ENCODE data around the gene VEPH1.

DNA sequence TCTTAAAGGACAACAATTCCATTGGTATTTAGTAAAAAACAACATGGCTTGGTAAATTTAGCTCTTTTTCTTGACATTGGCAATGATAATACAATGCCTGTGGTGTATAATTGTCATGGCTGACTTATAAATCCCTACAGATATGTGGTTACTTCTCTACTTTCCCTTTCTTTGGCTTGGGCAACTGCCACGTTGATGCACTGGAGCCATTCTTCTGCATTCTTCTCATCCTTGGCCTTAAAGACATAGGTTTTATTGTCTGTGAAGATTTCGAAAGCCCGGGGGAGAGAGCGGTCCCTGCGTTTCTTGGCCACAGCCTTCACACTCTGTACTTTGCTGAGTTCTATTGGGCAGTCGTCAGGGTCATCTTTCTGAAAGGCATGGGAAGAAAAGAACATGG is 242.2 kb downstream of the VEPH1 start:
- no peak for TF ChIP-seq TAF1 (IDR thresholded peaks at IDR 0.05; ENCODE audit: borderline replicate concordance, low read depth, low read length)
- TF ChIP-seq, protein P1, sequence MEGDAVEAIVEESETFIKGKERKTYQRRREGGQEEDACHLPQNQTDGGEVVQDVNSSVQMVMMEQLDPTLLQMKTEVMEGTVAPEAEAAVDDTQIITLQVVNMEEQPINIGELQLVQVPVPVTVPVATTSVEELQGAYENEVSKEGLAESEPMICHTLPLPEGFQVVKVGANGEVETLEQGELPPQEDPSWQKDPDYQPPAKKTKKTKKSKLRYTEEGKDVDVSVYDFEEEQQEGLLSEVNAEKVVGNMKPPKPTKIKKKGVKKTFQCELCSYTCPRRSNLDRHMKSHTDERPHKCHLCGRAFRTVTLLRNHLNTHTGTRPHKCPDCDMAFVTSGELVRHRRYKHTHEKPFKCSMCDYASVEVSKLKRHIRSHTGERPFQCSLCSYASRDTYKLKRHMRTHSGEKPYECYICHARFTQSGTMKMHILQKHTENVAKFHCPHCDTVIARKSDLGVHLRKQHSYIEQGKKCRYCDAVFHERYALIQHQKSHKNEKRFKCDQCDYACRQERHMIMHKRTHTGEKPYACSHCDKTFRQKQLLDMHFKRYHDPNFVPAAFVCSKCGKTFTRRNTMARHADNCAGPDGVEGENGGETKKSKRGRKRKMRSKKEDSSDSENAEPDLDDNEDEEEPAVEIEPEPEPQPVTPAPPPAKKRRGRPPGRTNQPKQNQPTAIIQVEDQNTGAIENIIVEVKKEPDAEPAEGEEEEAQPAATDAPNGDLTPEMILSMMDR (IDR thresholded peaks at IDR 0.05): no peak
- TF ChIP-seq RAD21 (IDR thresholded peaks at IDR 0.05; ENCODE audit: low read length): no peak
- TF ChIP-seq GABPA (IDR thresholded peaks at IDR 0.05; ENCODE audit: low read depth): no peak
- TF ChIP-seq FOXM1 (IDR thresholded peaks at IDR 0.05; ENCODE audit: low read depth): no peak
- no peak for TF ChIP-seq POLR2AphosphoS5 (IDR thresholded peaks at IDR 0.05; ENCODE audit: low read depth, low read length)
- TF ChIP-seq EP300 (IDR thresholded peaks at IDR 0.05; ENCODE audit: borderline replicate concordance in 1 of 2, low read depth in 1 of 2, low read length in 1 of 2): no peak

All from SK-N-SH (cell line).